ENCODE results near the gene MOB1B.
A peak's percentile ranks its signal among the peaks of the same experiment; 100 is the strongest.

GRCh38 chr4:70902577-70903290 lies 565 bp downstream of the MOB1B start:
- TF ChIP-seq CTCF (conservative IDR thresholded peaks at IDR 0.05) (0 out of 2 replicates have a peak, but pooled peaks have one; percentile 22), EZH2 (IDR thresholded peaks at IDR 0.05; ENCODE audit: low read depth) (no peak)
